Activated naive CD8-positive, alpha-beta T cell treated with anti-CD3 and anti-CD28 coated beads, Interleukin-2, amount 50 U/mL, for 24 hours (primary cell): ENCODE results near the gene PLD1.
"Not testable (repeated sequence)": the region's sequence is repeated elsewhere in the genome, so short reads cannot be mapped to it uniquely, and the experiment has no call there.

ENCODE experiments used
- ATAC-seq: fragments of 150-1000 bp; cut with Tn5 transposase; one replicate; pipeline ENCODE4 v1.10.0; 2021
- DNase-seq: peaks from one replicate; pipeline ENCODE4 v3.0.0; 2021
- H3K27ac Mint-ChIP-seq: one replicate; pipeline ENCODE4 v1.8.0; 2021; ENCODE audit warnings: mild to moderate bottlenecking, mixed read lengths
- H3K27me3 Mint-ChIP-seq: one replicate; pipeline ENCODE4 v1.8.0; 2021; ENCODE audit warnings: mixed read lengths
- H3K36me3 Mint-ChIP-seq: one replicate; pipeline ENCODE4 v1.8.0; 2021; ENCODE audit warnings: low read depth, mixed read lengths
- H3K4me1 Mint-ChIP-seq: one replicate; pipeline ENCODE4 v1.8.0; 2021; ENCODE audit warnings: mixed read lengths
- H3K4me3 Mint-ChIP-seq: one replicate; pipeline ENCODE4 v1.8.0; 2021; ENCODE audit warnings: mild to moderate bottlenecking, moderate library complexity, mixed read lengths
- H3K9me3 Mint-ChIP-seq: one replicate; pipeline ENCODE4 v1.8.0; 2021; ENCODE audit warnings: mixed read lengths

The PLD1 gene

DNA sequence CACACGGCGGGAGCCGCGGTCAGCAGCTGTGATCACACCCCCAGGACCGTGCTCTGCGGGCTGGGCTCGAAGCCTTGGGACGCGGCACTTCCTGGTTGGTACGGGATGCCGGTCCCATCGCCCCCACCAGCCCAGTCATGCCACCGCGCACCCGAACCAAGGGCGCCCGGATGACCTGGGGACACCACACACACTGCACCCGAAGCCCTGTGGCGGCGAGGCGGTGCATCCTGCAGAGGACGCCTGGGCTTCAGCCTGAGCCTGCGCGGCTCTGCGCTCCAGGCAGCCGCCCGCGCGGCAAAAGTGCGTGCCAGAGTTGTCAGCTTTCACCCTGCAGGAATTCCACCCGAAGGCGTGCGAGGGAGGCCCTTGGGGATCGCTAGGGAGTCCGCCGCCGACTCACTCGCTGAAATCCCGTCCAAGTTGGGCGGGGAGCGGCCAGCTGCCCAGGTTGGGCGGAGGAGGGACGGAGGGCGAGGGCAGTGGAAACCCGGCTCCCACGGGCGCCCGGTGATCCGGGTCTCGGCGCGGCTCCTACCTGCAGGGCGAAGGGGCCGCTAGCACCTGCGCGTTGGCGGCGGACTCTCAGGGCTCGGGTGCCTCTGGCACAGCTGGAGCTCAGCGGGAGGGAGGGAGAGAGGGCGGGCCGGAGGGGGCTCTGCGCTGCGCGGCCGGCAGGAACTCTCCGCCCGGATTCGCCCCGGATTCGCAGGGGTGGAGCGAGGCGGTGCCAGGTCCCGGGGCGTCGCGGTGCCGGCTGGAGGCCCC is at the start of gene PLD1:
Gene PLD1 (minus strand): TSS at position 623 of the 768 bp plus-strand sequence. CDS start 72,432 bp downstream, outside the sequence.
- DNase-seq = peak; percentile 56

GRCh38 chr3:171858770-171859169 is 48.5 kb upstream of the PLD1 start:
- not testable (repeated sequence) for H3K4me1 Mint-ChIP-seq, DNase-seq, ATAC-seq, H3K27ac Mint-ChIP-seq, H3K4me3 Mint-ChIP-seq
- H3K9me3 Mint-ChIP-seq = peaks cover 14% of the 10 kb centered on the region
- H3K27me3 Mint-ChIP-seq = peaks cover 16% of the 10 kb centered on the region
- peaks cover 12% of the 10 kb centered on the region for H3K36me3 Mint-ChIP-seq

More for the DNA sequence above, at the start of gene PLD1:
- Mint-ChIP-seq H3K4me1 (peaks cover 29% of the 10 kb centered on the region), H3K27ac (peak within 1 kb of the TSS; percentile 37), H3K36me3 (no peaks in the 10 kb centered on the region), H3K4me3 (peak within 1 kb of the TSS; percentile 66), H3K9me3 (no peaks in the 10 kb centered on the region), H3K27me3 (peaks cover 44% of the 10 kb centered on the region)
- ATAC-seq = peak; percentile 70

DNA sequence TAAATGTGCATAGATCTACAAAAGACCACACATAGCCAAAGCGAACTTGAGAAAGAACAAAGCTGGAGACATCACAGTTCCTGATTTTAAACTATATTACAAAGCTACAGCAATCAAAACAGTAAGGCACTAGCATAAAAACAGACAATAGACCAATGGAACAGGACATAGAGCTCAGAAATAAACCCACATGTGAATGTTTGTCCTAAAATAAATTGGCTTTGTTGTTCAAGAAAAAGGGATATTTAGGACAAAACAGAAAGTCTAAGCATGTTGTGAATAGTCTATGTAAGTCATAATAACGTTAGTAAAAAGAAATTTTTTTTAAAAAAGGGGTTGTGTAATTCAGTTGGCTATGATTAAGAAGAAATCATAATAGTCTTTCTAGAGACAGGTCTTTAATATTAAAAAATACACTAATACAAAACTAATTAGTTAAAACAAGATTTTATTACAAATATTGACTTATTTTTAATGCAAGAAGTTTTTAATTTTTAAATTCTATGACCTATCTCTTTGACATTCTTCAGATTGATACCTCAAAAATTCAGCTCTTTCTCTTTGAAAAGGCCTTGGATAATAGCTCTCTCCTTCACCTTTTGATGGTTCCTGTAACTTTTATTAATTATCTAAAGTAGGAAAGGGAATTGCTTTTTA is 44.5 kb upstream of the PLD1 start:
- H3K27me3 Mint-ChIP-seq = peaks cover 21% of the 10 kb centered on the region
- H3K4me3 Mint-ChIP-seq = no peak overlapping the region
- no peak for DNase-seq
- H3K27ac Mint-ChIP-seq = no peak overlapping the region
- peaks cover 12% of the 10 kb centered on the region for H3K36me3 Mint-ChIP-seq
- H3K9me3 Mint-ChIP-seq = peaks cover 21% of the 10 kb centered on the region
- H3K4me1 Mint-ChIP-seq = peaks cover 13% of the 10 kb centered on the region
- no peak for ATAC-seq

DNA sequence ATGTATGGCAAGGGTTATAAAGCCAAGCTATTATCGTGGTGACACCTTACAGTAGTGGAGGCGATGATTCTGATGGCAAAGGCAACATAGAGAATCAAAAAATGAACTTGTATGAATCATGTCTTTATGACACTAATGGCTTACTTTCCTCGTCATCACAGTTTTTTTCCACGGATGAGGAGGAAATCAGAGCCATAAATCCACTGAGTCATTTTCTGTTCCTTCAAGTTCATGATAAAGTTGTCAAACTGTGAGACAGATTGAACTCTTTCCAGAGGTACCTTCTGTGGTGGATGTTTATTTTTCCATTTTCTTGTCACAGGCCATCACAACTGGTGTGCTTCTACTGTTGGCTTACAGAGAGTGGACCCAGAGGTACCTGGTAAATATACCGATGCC is 41.4 kb upstream of the PLD1 start:
- Mint-ChIP-seq H3K4me1 (peaks cover 34% of the 10 kb centered on the region), H3K27me3 (peaks cover 13% of the 10 kb centered on the region), H3K9me3 (peaks cover 18% of the 10 kb centered on the region), H3K4me3 (no peak overlapping the region), H3K27ac (no peak overlapping the region), H3K36me3 (peaks cover 10% of the 10 kb centered on the region)
- DNase-seq (no peak), ATAC-seq (no peak)

- DNase-seq (no peak), ATAC-seq (no peak)
- H3K27me3 Mint-ChIP-seq = peaks cover 13% of the 10 kb centered on the region
- no peak overlapping the region for H3K4me3 Mint-ChIP-seq
- H3K4me1 Mint-ChIP-seq = peaks cover 40% of the 10 kb centered on the region
- peaks cover 19% of the 10 kb centered on the region for H3K9me3 Mint-ChIP-seq
- H3K27ac Mint-ChIP-seq = peak overlapping the region; percentile 16
- peaks cover 11% of the 10 kb centered on the region for H3K36me3 Mint-ChIP-seq
Observed at GRCh38 chr3:171850960-171851659, 40.8 kb upstream of the PLD1 start.

GRCh38 chr3:171850320-171850959 is 40.2 kb upstream of the PLD1 start:
- Mint-ChIP-seq H3K4me1 (peaks cover 46% of the 10 kb centered on the region), H3K27me3 (peaks cover 13% of the 10 kb centered on the region), H3K4me3 (no peak overlapping the region), H3K36me3 (peaks cover 14% of the 10 kb centered on the region), H3K27ac (peak overlapping the region; percentile 16), H3K9me3 (peaks cover 23% of the 10 kb centered on the region)
- ATAC-seq = no peak
- DNase-seq = no peak

- ATAC-seq (no peak), DNase-seq (no peak)
- peaks cover 13% of the 10 kb centered on the region for H3K27me3 Mint-ChIP-seq
- H3K27ac Mint-ChIP-seq = no peak overlapping the region
- H3K4me3 Mint-ChIP-seq = no peak overlapping the region
- peaks cover 22% of the 10 kb centered on the region for H3K9me3 Mint-ChIP-seq
- H3K36me3 Mint-ChIP-seq = peaks cover 14% of the 10 kb centered on the region
- peaks cover 48% of the 10 kb centered on the region for H3K4me1 Mint-ChIP-seq
Observed at GRCh38 chr3:171849617-171850319, 39.5 kb upstream of the PLD1 start.

DNA sequence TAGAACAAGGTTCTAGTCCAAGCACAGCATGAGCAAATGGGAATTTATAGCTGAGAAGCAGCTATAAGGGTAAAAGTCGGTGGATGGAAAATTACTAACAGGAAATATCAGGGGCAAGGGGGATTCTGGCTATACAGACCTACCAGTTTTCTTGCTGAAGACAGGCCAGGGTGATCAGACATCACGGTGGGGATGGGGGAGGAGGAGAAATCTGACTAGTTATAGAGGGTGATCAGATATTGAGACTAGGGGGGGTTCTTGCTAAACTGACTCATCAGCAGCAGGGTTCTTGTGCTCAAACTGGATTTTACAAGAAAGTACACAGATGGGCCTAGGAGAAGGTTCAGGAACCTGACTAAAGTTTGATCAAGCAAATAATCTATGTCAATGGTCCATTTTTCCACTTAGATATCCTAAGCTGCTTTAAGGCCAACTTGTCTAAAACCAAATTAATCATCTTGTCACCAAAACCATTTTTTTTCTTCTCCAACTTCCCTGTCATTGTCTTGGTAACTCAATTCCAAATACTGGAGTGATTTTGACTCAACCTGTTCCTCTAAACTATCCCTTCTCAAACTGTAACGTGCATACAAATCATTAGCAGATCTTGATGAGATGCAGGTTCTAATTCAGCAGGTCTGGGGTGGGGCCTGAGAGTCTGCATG is 37.4 kb upstream of the PLD1 start:
- Mint-ChIP-seq H3K36me3 (peaks cover 3% of the 10 kb centered on the region), H3K4me1 (peaks cover 48% of the 10 kb centered on the region), H3K9me3 (peaks cover 5% of the 10 kb centered on the region), H3K4me3 (peak overlapping the region; percentile 53), H3K27ac (peak overlapping the region; percentile 94), H3K27me3 (peaks cover 13% of the 10 kb centered on the region)
- DNase-seq (peak; percentile 12), ATAC-seq (peak; percentile 65)

- H3K36me3 Mint-ChIP-seq = peaks cover 3% of the 10 kb centered on the region
- DNase-seq (no peak), ATAC-seq (no peak)
- peak overlapping the region; percentile 94 for H3K27ac Mint-ChIP-seq
- H3K4me1 Mint-ChIP-seq = peaks cover 48% of the 10 kb centered on the region
- peaks cover 13% of the 10 kb centered on the region for H3K27me3 Mint-ChIP-seq
- peaks cover 5% of the 10 kb centered on the region for H3K9me3 Mint-ChIP-seq
- peak overlapping the region; percentile 53 for H3K4me3 Mint-ChIP-seq
Observed at GRCh38 chr3:171847133-171847532, 36.9 kb upstream of the PLD1 start.

DNA sequence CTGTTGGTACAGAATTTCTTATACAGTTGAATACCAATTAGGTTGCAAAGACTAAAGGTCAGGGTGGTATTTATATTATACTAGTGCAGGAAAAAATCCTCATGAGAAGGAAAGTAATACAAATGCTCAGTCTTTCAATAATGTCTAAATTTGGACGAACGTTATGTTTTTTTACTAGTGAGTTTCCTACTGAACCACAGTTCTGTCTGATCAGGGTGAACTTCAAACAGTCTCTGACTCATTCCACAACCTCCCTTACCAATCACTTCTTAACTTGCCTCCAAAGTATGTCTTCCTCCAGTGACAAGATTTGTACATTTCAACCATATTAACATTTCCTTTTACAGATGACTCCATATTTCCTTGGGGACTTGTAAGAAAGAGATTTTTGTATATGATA is 36.3 kb upstream of the PLD1 start:
- ATAC-seq (peak; percentile 91), DNase-seq (no peak)
- H3K27ac Mint-ChIP-seq = peak overlapping the region; percentile 94
- peak overlapping the region; percentile 53 for H3K4me3 Mint-ChIP-seq
- peaks cover 13% of the 10 kb centered on the region for H3K27me3 Mint-ChIP-seq
- peaks cover 5% of the 10 kb centered on the region for H3K9me3 Mint-ChIP-seq
- peaks cover 45% of the 10 kb centered on the region for H3K4me1 Mint-ChIP-seq
- peaks cover 3% of the 10 kb centered on the region for H3K36me3 Mint-ChIP-seq

DNA sequence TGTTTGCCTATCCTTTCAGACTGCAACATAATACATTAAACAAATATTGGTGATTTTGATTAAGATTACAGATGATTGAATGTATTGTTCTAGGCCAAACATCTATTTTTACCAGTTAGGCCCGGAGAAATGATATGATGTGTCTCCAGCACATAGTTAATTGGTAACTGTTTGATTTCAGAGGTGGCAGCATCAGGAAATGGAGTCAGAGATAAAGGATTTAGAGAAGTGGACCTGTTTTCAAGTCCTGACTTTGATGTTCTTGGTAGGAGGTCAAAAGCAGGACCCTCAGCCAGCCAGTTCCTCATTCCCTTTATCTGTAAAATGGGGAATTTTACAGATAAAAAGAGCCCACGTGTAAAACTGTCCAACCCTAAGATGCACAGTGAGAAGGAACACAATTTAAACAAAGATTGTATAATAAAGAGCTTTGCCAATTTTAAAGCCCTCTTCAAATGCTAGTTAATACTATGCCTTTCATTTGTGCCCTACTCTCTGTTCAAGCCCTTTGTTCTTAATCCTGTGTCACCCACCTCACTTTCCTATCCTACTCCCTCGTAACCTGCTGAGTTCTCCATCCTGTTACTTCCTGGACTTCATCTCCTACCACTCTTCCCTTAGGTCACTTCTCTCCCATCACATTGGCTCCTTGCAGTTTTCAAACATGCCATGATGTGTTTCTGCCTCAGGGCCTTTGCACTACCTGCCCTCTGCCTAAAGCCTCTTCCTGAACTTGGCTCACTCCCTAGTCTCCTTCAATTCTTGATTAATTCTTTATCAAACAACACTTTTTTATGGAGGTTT is 35.4 kb upstream of the PLD1 start:
- ATAC-seq = no peak
- peaks cover 36% of the 10 kb centered on the region for H3K4me1 Mint-ChIP-seq
- H3K27ac Mint-ChIP-seq = peak overlapping the region; percentile 94
- H3K27me3 Mint-ChIP-seq = peaks cover 7% of the 10 kb centered on the region
- H3K9me3 Mint-ChIP-seq = peaks cover 5% of the 10 kb centered on the region
- no peak for DNase-seq
- H3K4me3 Mint-ChIP-seq = no peak overlapping the region
- H3K36me3 Mint-ChIP-seq = peaks cover 3% of the 10 kb centered on the region

GRCh38 chr3:171844873-171845272 is 34.6 kb upstream of the PLD1 start:
- ATAC-seq (no peak), DNase-seq (no peak)
- H3K9me3 Mint-ChIP-seq = peaks cover 5% of the 10 kb centered on the region
- peaks cover 3% of the 10 kb centered on the region for H3K36me3 Mint-ChIP-seq
- H3K27ac Mint-ChIP-seq = no peak overlapping the region
- peaks cover 5% of the 10 kb centered on the region for H3K27me3 Mint-ChIP-seq
- H3K4me3 Mint-ChIP-seq = no peak overlapping the region
- peaks cover 35% of the 10 kb centered on the region for H3K4me1 Mint-ChIP-seq
